ENCODE data around the gene UBE2H.
A peak's percentile ranks its signal among the peaks of the same experiment; 100 is the strongest.

UBE2H gene

DNA sequence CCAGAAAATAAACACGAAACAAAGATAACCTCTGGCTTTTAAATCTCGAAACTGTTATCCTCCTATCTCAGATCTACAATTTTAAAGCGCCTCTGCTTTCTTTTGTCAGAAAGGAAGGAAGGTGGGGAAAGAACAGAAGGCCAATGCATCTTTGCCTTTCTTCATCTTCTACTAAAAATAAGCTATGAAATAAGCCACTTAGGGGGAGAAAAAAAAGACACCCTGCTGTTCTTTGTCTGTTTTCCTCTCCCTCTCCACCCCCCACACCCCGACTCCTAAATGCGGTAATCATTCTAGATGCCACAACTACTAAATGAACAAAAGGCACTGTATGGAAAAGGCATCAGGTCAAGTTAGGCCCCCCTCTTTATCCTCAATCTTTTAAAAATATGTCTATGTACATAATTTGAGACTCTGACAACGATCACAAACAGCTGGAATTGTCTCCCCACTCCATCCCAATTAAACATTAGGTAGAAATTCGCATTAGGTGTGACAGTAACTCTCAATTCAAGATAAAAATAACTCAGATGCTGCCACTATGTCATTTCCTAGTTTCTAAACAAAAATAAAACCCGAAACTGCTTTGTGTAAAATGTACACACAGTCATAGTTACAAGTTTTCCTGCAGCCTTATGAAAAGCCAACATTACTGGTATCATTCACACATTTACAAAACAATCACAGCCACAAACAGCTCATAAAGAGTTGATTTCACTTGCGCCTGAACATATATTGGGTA is 2.4 kb downstream of the UBE2H start:
- Histone ChIP-seq H3K36me3 (ENCODE audit: control insufficient read depth, insufficient read depth, low read length) (peaks cover 5% of the 10 kb centered on the region), H3K9me3 (ENCODE audit: control insufficient read depth, low read length) (no peaks in the 10 kb centered on the region), H3K27me3 (ENCODE audit: control insufficient read depth, insufficient read depth, low read length, poor library complexity, severe bottlenecking) (no peaks in the 10 kb centered on the region), H3K4me3 (ENCODE audit: insufficient read depth, low read depth, low read length) (peak overlapping the region; percentile 55), H3K27ac (ENCODE audit: insufficient read depth, low read depth, low read length, poor library complexity, severe bottlenecking) (peak overlapping the region; percentile 99), H3K4me1 (ENCODE audit: control insufficient read depth, insufficient read depth, low read length) (peaks cover 16% of the 10 kb centered on the region)
- 1 to 3% methylated on average over 9 of the region's 9 CpGs for WGBS, 2 experiments

- H3K27me3 ChIP-seq (ENCODE audit: control insufficient read depth, insufficient read depth, low read length, poor library complexity, severe bottlenecking): no peaks in the 10 kb centered on the region
- H3K36me3 ChIP-seq (ENCODE audit: control insufficient read depth, insufficient read depth, low read length): peaks cover 5% of the 10 kb centered on the region
- WGBS, 2 experiments: 0 to 1% methylated on average over 10 of the region's 10 CpGs
- peaks cover 16% of the 10 kb centered on the region for H3K4me1 ChIP-seq (ENCODE audit: control insufficient read depth, insufficient read depth, low read length)
- H3K27ac ChIP-seq (ENCODE audit: insufficient read depth, low read depth, low read length, poor library complexity, severe bottlenecking): peak overlapping the region; percentile 99
- no peaks in the 10 kb centered on the region for H3K9me3 ChIP-seq (ENCODE audit: control insufficient read depth, low read length)
- H3K4me3 ChIP-seq (ENCODE audit: insufficient read depth, low read depth, low read length): peak overlapping the region; percentile 55
Observed at GRCh38 chr7:129949292-129950133, 3.2 kb downstream of the UBE2H start.

- Histone ChIP-seq H3K27ac (ENCODE audit: insufficient read depth, low read depth, low read length, poor library complexity, severe bottlenecking) (peak overlapping the region; percentile 99), H3K4me1 (ENCODE audit: control insufficient read depth, insufficient read depth, low read length) (peaks cover 16% of the 10 kb centered on the region), H3K4me3 (ENCODE audit: insufficient read depth, low read depth, low read length) (peak overlapping the region; percentile 55), H3K9me3 (ENCODE audit: control insufficient read depth, low read length) (no peaks in the 10 kb centered on the region), H3K36me3 (ENCODE audit: control insufficient read depth, insufficient read depth, low read length) (peaks cover 5% of the 10 kb centered on the region), H3K27me3 (ENCODE audit: control insufficient read depth, insufficient read depth, low read length, poor library complexity, severe bottlenecking) (no peaks in the 10 kb centered on the region)
- WGBS, 2 experiments: 0% methylated on average over 10 of the region's 10 CpGs
Observed at GRCh38 chr7:129948877-129949291, 3.9 kb downstream of the UBE2H start.

- no peak overlapping the region for H3K4me3 ChIP-seq (ENCODE audit: insufficient read depth, low read depth, low read length)
- H3K36me3 ChIP-seq (ENCODE audit: control insufficient read depth, insufficient read depth, low read length): peaks cover 5% of the 10 kb centered on the region
- WGBS, 2 experiments: 94 to 95% methylated on average over 5 of the region's 5 CpGs
- no peaks in the 10 kb centered on the region for H3K27me3 ChIP-seq (ENCODE audit: control insufficient read depth, insufficient read depth, low read length, poor library complexity, severe bottlenecking)
- no peaks in the 10 kb centered on the region for H3K9me3 ChIP-seq (ENCODE audit: control insufficient read depth, low read length)
- H3K4me1 ChIP-seq (ENCODE audit: control insufficient read depth, insufficient read depth, low read length): peaks cover 16% of the 10 kb centered on the region
- peak overlapping the region; percentile 99 for H3K27ac ChIP-seq (ENCODE audit: insufficient read depth, low read depth, low read length, poor library complexity, severe bottlenecking)
Observed at GRCh38 chr7:129948338-129948737, 4.4 kb downstream of the UBE2H start.

- peaks cover 13% of the 10 kb centered on the region for H3K4me1 ChIP-seq (ENCODE audit: control insufficient read depth, insufficient read depth, low read length)
- 94 to 96% methylated on average over 8 of the region's 8 CpGs for WGBS, 2 experiments
- no peaks in the 10 kb centered on the region for H3K27me3 ChIP-seq (ENCODE audit: control insufficient read depth, insufficient read depth, low read length, poor library complexity, severe bottlenecking)
- H3K27ac ChIP-seq (ENCODE audit: insufficient read depth, low read depth, low read length, poor library complexity, severe bottlenecking): no peak overlapping the region
- no peaks in the 10 kb centered on the region for H3K9me3 ChIP-seq (ENCODE audit: control insufficient read depth, low read length)
- no peak overlapping the region for H3K4me3 ChIP-seq (ENCODE audit: insufficient read depth, low read depth, low read length)
- peaks cover 5% of the 10 kb centered on the region for H3K36me3 ChIP-seq (ENCODE audit: control insufficient read depth, insufficient read depth, low read length)
Observed at GRCh38 chr7:129947701-129948100, 5.1 kb downstream of the UBE2H start.

DNA sequence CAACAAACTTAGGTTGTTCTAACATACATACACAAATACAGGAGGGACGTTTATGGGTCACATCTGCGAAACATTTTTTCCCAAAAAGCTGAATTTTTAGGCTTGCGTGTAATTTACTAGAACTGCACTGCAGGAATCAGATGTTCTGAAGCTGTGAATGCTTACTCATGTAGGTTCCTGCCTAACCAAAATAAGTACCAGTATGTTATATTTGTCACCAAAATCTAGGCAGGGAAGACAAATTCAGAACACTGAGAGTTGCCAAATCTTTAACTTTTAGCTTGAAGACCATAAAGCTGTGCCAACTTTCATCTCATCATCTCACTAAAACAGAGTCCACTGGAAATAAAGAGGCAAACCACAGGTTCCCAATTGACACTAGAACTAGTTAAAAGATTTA is 5.7 kb downstream of the UBE2H start:
- WGBS, 2 experiments: 95 to 96% methylated on average over 3 of the region's 3 CpGs
- peaks cover 5% of the 10 kb centered on the region for H3K36me3 ChIP-seq (ENCODE audit: control insufficient read depth, insufficient read depth, low read length)
- no peaks in the 10 kb centered on the region for H3K9me3 ChIP-seq (ENCODE audit: control insufficient read depth, low read length)
- H3K27ac ChIP-seq (ENCODE audit: insufficient read depth, low read depth, low read length, poor library complexity, severe bottlenecking): no peak overlapping the region
- H3K27me3 ChIP-seq (ENCODE audit: control insufficient read depth, insufficient read depth, low read length, poor library complexity, severe bottlenecking): no peaks in the 10 kb centered on the region
- H3K4me3 ChIP-seq (ENCODE audit: insufficient read depth, low read depth, low read length): no peak overlapping the region
- peaks cover 13% of the 10 kb centered on the region for H3K4me1 ChIP-seq (ENCODE audit: control insufficient read depth, insufficient read depth, low read length)

DNA sequence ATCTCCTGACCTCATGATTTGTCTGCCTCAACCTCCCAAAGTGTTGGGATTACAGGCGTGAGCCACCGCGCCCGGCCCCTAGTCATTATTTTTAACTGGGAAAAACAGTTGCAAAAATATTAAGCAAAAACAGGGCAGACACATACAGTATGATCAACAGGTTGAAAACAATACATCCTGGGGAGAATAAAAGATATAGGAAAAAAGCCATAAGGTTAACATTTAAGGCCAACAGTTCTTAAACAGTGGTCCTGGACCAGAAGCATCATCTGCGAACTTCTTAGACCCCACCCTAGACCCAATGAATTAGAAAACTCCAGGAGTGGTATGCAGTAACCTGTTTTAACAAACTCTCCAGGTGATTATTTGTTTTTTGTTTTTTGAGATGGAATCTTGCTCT is 6.5 kb downstream of the UBE2H start:
- peaks cover 13% of the 10 kb centered on the region for H3K4me1 ChIP-seq (ENCODE audit: control insufficient read depth, insufficient read depth, low read length)
- WGBS, 2 experiments: 92 to 97% methylated on average over 5 of the region's 5 CpGs
- no peaks in the 10 kb centered on the region for H3K27me3 ChIP-seq (ENCODE audit: control insufficient read depth, insufficient read depth, low read length, poor library complexity, severe bottlenecking)
- H3K27ac ChIP-seq (ENCODE audit: insufficient read depth, low read depth, low read length, poor library complexity, severe bottlenecking): no peak overlapping the region
- H3K36me3 ChIP-seq (ENCODE audit: control insufficient read depth, insufficient read depth, low read length): peaks cover 5% of the 10 kb centered on the region
- no peaks in the 10 kb centered on the region for H3K9me3 ChIP-seq (ENCODE audit: control insufficient read depth, low read length)
- H3K4me3 ChIP-seq (ENCODE audit: insufficient read depth, low read depth, low read length): no peak overlapping the region

GRCh38 chr7:129943352-129943751 is 9.4 kb downstream of the UBE2H start:
- peaks cover 5% of the 10 kb centered on the region for H3K36me3 ChIP-seq (ENCODE audit: control insufficient read depth, insufficient read depth, low read length)
- 96 to 98% methylated on average over 6 of the region's 6 CpGs for WGBS, 2 experiments
- peaks cover 9% of the 10 kb centered on the region for H3K4me1 ChIP-seq (ENCODE audit: control insufficient read depth, insufficient read depth, low read length)
- H3K9me3 ChIP-seq (ENCODE audit: control insufficient read depth, low read length): no peaks in the 10 kb centered on the region
- H3K27me3 ChIP-seq (ENCODE audit: control insufficient read depth, insufficient read depth, low read length, poor library complexity, severe bottlenecking): no peaks in the 10 kb centered on the region
- no peak overlapping the region for H3K4me3 ChIP-seq (ENCODE audit: insufficient read depth, low read depth, low read length)
- no peak overlapping the region for H3K27ac ChIP-seq (ENCODE audit: insufficient read depth, low read depth, low read length, poor library complexity, severe bottlenecking)

- Histone ChIP-seq H3K27me3 (ENCODE audit: control insufficient read depth, insufficient read depth, low read length, poor library complexity, severe bottlenecking) (no peaks in the 10 kb centered on the region), H3K36me3 (ENCODE audit: control insufficient read depth, insufficient read depth, low read length) (no peaks in the 10 kb centered on the region), H3K9me3 (ENCODE audit: control insufficient read depth, low read length) (no peaks in the 10 kb centered on the region), H3K4me1 (ENCODE audit: control insufficient read depth, insufficient read depth, low read length) (no peaks in the 10 kb centered on the region), H3K4me3 (ENCODE audit: insufficient read depth, low read depth, low read length) (no peak overlapping the region), H3K27ac (ENCODE audit: insufficient read depth, low read depth, low read length, poor library complexity, severe bottlenecking) (no peak overlapping the region)
- 88 to 89% methylated on average over 2 of the region's 2 CpGs for WGBS, 2 experiments
Observed at GRCh38 chr7:129940329-129940728, 12.4 kb downstream of the UBE2H start.

- no peaks in the 10 kb centered on the region for H3K4me1 ChIP-seq (ENCODE audit: control insufficient read depth, insufficient read depth, low read length)
- H3K4me3 ChIP-seq (ENCODE audit: insufficient read depth, low read depth, low read length): no peak overlapping the region
- 97 to 98% methylated on average over 4 of the region's 4 CpGs for WGBS, 2 experiments
- no peak overlapping the region for H3K27ac ChIP-seq (ENCODE audit: insufficient read depth, low read depth, low read length, poor library complexity, severe bottlenecking)
- no peaks in the 10 kb centered on the region for H3K27me3 ChIP-seq (ENCODE audit: control insufficient read depth, insufficient read depth, low read length, poor library complexity, severe bottlenecking)
- no peaks in the 10 kb centered on the region for H3K36me3 ChIP-seq (ENCODE audit: control insufficient read depth, insufficient read depth, low read length)
- H3K9me3 ChIP-seq (ENCODE audit: control insufficient read depth, low read length): no peaks in the 10 kb centered on the region
Observed at GRCh38 chr7:129939881-129940280, 12.9 kb downstream of the UBE2H start.

Measured in ectodermal cell (in vitro differentiated cells).